Neural cell (in vitro differentiated cells): ENCODE measurements around the gene TEKT3. TPM values are rescaled to one million over a fixed set of nuclear protein-coding genes. Genes with fewer than 3 reads are reported as not detected.

Experiments
- H2AFZ ChIP-seq: fragments of 200-600, 300-800 bp; sonication (generic), shearing (Covaris generic); 2 replicates; pipeline ENCODE4 v1.6.0; 2014; ENCODE audit warnings: low read depth, mild to moderate bottlenecking, antibody characterized with exemption, low read length, moderate library complexity
- H3F3A ChIP-seq: fragments of 200-600 bp; shearing (Covaris generic); 2 replicates; pipeline ENCODE4 v1.6.1; 2016; ENCODE audit warnings: mild to moderate bottlenecking, moderate library complexity, mixed read lengths, antibody characterized with exemption, low read length; ENCODE audit not compliant: insufficient read depth, poor library complexity, severe bottlenecking
- H3K27ac ChIP-seq: fragments of 200-600, 300-800 bp; sonication (generic), shearing (Covaris generic); 2 replicates; pipeline ENCODE4 v1.5.1; 2014; ENCODE audit warnings: mild to moderate bottlenecking, low read length, moderate library complexity
- H3K27me3 ChIP-seq: fragments of 300-800, 200-600 bp; sonication (generic), shearing (Covaris generic); 2 replicates; pipeline ENCODE4 v1.6.0; 2014; ENCODE audit warnings: mild to moderate bottlenecking, low read depth, low read length, moderate library complexity; ENCODE audit not compliant: insufficient read depth
- H3K36me3 ChIP-seq: fragments of 300-800, 200-600 bp; sonication (generic), shearing (Covaris generic); 2 replicates; pipeline ENCODE4 v1.5.1; 2014; ENCODE audit warnings: mild to moderate bottlenecking, antibody characterized with exemption, low read length, moderate library complexity; ENCODE audit not compliant: insufficient read depth
- H3K4me2 ChIP-seq: fragments of 300-800, 200-600 bp; sonication (generic), shearing (Covaris generic); 2 replicates; pipeline ENCODE4 v1.6.0; 2014; ENCODE audit warnings: mild to moderate bottlenecking, low read length
- H3K4me3 ChIP-seq: fragments of 300-800, 200-600 bp; sonication (generic), shearing (Covaris generic); 2 replicates; pipeline ENCODE4 v1.5.1; 2014; ENCODE audit warnings: mild to moderate bottlenecking, low read length, moderate library complexity
- H3K79me2 ChIP-seq: fragments of 200-600 bp; shearing (Covaris generic); replicated peaks from 2 replicates; pipeline ENCODE4 v1.6.0; 2014; ENCODE audit warnings: mild to moderate bottlenecking, low read length, moderate library complexity; ENCODE audit not compliant: insufficient read depth
- H3K9ac ChIP-seq: fragments of 300-800, 200-600 bp; sonication (generic), shearing (Covaris generic); 2 replicates; pipeline ENCODE4 v1.6.1; 2016; ENCODE audit warnings: mild to moderate bottlenecking, low read length, mixed read lengths
- H3K9me2 ChIP-seq: fragments of 200-600 bp; shearing (Covaris generic); 2 replicates; pipeline ENCODE4 v1.6.1; 2016; ENCODE audit warnings: mild to moderate bottlenecking, low read length, mixed read lengths; ENCODE audit not compliant: insufficient read depth
- H3K9me3 ChIP-seq: fragments of 200-600, 300-800 bp; sonication (generic), shearing (Covaris generic); 2 replicates; pipeline ENCODE4 v1.6.1; 2016; ENCODE audit warnings: mild to moderate bottlenecking, mixed run types, low read length, moderate library complexity, mixed read lengths
- H4K20me1 ChIP-seq: fragments of 200-600 bp; shearing (Covaris generic); 2 replicates; pipeline ENCODE4 v1.6.1; 2016; ENCODE audit warnings: mild to moderate bottlenecking, mixed run types; ENCODE audit not compliant: insufficient read depth
- CTCF ChIP-seq: fragments of 450-650 bp; IDR thresholded peaks from 2 replicates; pipeline ENCODE4 v1.5.1; 2014; ENCODE audit warnings: antibody characterized with exemption, mild to moderate bottlenecking, moderate library complexity; ENCODE audit not compliant: poor library complexity, severe bottlenecking
- EP300 ChIP-seq: fragments of 450-650 bp; conservative IDR thresholded peaks from 2 replicates; pipeline ENCODE4 v1.6.1; 2014; ENCODE audit warnings: antibody characterized with exemption, mild to moderate bottlenecking, moderate library complexity; ENCODE audit not compliant: poor library complexity, severe bottlenecking
- EZH2 ChIP-seq: fragments of 200-600, 300-800 bp; shearing (Covaris generic), sonication (generic); IDR thresholded peaks from 2 replicates; pipeline ENCODE4 v1.6.1; 2014; ENCODE audit warnings: antibody characterized with exemption, low read length, borderline replicate concordance, mild to moderate bottlenecking; ENCODE audit not compliant: insufficient read depth, poor library complexity, severe bottlenecking
- MXI1 ChIP-seq: fragments of 450-650 bp; conservative IDR thresholded peaks from 2 replicates; pipeline ENCODE4 v1.6.1; 2014; ENCODE audit warnings: antibody characterized with exemption, mild to moderate bottlenecking; ENCODE audit not compliant: poor library complexity, severe bottlenecking
- POLR2AphosphoS5 ChIP-seq: IDR thresholded peaks from 2 replicates; pipeline ENCODE4 v1.6.1; 2012
- RAD21 ChIP-seq: fragments of 450-650 bp; conservative IDR thresholded peaks from 2 replicates; pipeline ENCODE4 v1.6.1; 2014; ENCODE audit warnings: antibody characterized with exemption, mild to moderate bottlenecking, moderate library complexity
- REST ChIP-seq: IDR thresholded peaks from 2 replicates; pipeline ENCODE4 v1.6.1; 2012; ENCODE audit warnings: borderline replicate concordance
- SMC3 ChIP-seq: fragments of 450-650 bp; conservative IDR thresholded peaks from 2 replicates; pipeline ENCODE4 v1.6.1; 2014; ENCODE audit warnings: antibody characterized with exemption, mild to moderate bottlenecking, moderate library complexity; ENCODE audit not compliant: poor library complexity
- TAF1 ChIP-seq: IDR thresholded peaks from 2 replicates; pipeline ENCODE4 v1.6.1; 2012; ENCODE audit warnings: low read depth
- polyA plus RNA-seq: library from polyadenylated mRNA; depleted of rRNA; stranded (reverse); fragments of >200 nt; gene quantifications from 2 replicates; pipeline ENCODE4 v1.2.3, GENCODE V29; 2014

The TEKT3 gene
- polyA plus RNA-seq, 1 donor from 2014 or later: 3.1 TPM

- H3K4me2 ChIP-seq: no peak overlapping the region
- no peaks in the 10 kb centered on the region for H4K20me1 ChIP-seq
- H3K27ac ChIP-seq: no peak overlapping the region
- H3K36me3 ChIP-seq: no peaks in the 10 kb centered on the region
- no peaks in the 10 kb centered on the region for H3K9me2 ChIP-seq
- no peaks in the 10 kb centered on the region for H3K9me3 ChIP-seq
- H3F3A ChIP-seq: no peaks in the 10 kb centered on the region
- H3K4me3 ChIP-seq: no peak overlapping the region
- peaks cover 38% of the 10 kb centered on the region for H3K27me3 ChIP-seq
- no peak overlapping the region for H2AFZ ChIP-seq
- no peaks in the 10 kb centered on the region for H3K79me2 ChIP-seq
- H3K9ac ChIP-seq: no peak overlapping the region
- TF ChIP-seq SMC3 (no peak), MXI1 (no peak), CTCF (no peak), TAF1 (no peak), EP300 (no peak)
Observed at GRCh38 chr17:15266325-15267125, 74.9 kb downstream of the TEKT3 start.

DNA sequence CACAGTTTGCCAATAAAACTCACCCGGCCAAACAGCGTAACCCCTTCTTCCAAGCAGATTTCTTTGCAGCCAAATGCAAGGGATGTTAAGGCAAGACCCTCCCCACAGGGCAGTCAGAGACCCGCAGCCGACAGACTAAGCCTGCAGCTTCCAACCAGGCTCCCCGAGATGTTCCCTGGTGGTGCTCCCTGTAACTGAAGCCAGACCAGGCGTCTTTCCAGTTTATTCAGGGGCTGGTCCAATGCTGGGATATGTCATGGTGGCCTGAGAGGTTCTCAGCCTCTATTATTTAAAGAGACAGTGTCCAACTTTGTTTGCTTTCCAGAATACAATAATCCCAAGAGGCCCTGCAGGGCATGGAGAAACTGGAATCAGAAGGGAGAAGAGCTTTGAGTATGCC, 76.3 kb downstream of the TEKT3 start, which contains the start of gene PMP22:
TSS of gene PMP22 (minus strand) at position 196 of the 400 bp plus-strand sequence. CDS start 4,599 bp downstream, outside the sequence.
- Histone ChIP-seq H3K79me2 (no peaks in the 10 kb centered on the region), H4K20me1 (no peaks in the 10 kb centered on the region), H3K9me3 (no peaks in the 10 kb centered on the region), H3F3A (no peaks in the 10 kb centered on the region), H3K27me3 (peaks cover 52% of the 10 kb centered on the region), H3K4me2 (no peak within 1 kb of the TSS), H2AFZ (no peak within 1 kb of the TSS), H3K9ac (no peak within 1 kb of the TSS), H3K36me3 (no peaks in the 10 kb centered on the region), H3K9me2 (no peaks in the 10 kb centered on the region), H3K27ac (no peak within 1 kb of the TSS), H3K4me3 (no peak within 1 kb of the TSS)
- no peak for TF ChIP-seq TAF1
- no peak for TF ChIP-seq CTCF

- Histone ChIP-seq H3F3A (no peaks in the 10 kb centered on the region), H3K36me3 (no peaks in the 10 kb centered on the region), H4K20me1 (no peaks in the 10 kb centered on the region), H3K4me2 (no peak overlapping the region), H3K27ac (no peak overlapping the region), H3K27me3 (peaks cover 56% of the 10 kb centered on the region), H3K9me2 (no peaks in the 10 kb centered on the region), H3K9me3 (no peaks in the 10 kb centered on the region), H3K79me2 (no peaks in the 10 kb centered on the region), H3K4me3 (no peak overlapping the region), H3K9ac (no peak overlapping the region), H2AFZ (no peak overlapping the region)
- no peak for TF ChIP-seq CTCF
- no peak for TF ChIP-seq POLR2AphosphoS5
- no peak for TF ChIP-seq EP300
- no peak for TF ChIP-seq TAF1
- TF ChIP-seq EZH2: no peak
- TF ChIP-seq SMC3: no peak
- TF ChIP-seq RAD21: no peak
- no peak for TF ChIP-seq REST
- no peak for TF ChIP-seq MXI1
Observed at GRCh38 chr17:15264542-15264941, 76.9 kb downstream of the TEKT3 start.
